Activated CD8-positive, alpha-beta memory T cell treated with anti-CD3 and anti-CD28 coated beads, Interleukin-2, amount 50 U/mL, for 48 hours (primary cell): ENCODE results near the gene ZMYND12.

Experiments
- DNase-seq: peaks from one replicate; pipeline ENCODE4 v3.0.0-alpha.2; 2020

Gene ZMYND12

GRCh38 chr1:42385283-42385682 is 70.5 kb downstream of the ZMYND12 start:
- no peak for DNase-seq

- no peak for DNase-seq
Measured at GRCh38 chr1:42381280-42381673, 74.5 kb downstream of the ZMYND12 start.

GRCh38 chr1:42380586-42381279 is 75.1 kb downstream of the ZMYND12 start, which contains the start of gene RIMKLA:
RIMKLA (plus strand) TSS chr1:42380792; CDS start chr1:42380935, 143 bp downstream.
- peak; percentile 77 for DNase-seq
